ENCODE data around the gene EPHA6. TPM values are rescaled to one million over a fixed set of nuclear protein-coding genes. Genes with fewer than 3 reads are reported as not detected.

Gene EPHA6
- total RNA-seq, 1 donor from 2014 or later: 16.5 TPM

DNA sequence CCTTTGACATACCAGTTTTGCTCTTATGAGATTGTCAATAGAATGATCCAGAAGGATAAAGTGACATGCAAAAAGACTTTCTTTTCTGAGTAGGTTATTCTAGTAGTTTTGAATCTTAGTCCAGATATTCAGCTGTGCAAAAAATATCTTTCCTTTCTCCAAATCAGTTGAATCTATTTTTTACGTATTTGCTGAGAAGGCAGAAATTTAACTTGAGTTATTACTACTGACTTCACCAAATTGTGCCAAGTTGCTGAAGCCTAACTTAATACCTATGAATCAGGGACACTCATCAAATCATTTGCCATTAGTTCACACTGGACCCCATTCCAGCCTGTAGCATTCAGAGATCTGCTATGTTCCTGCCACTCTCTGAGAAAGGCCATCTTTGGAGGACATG is 215.6 kb downstream of the EPHA6 start:
- H3K9me3 Mint-ChIP-seq (ENCODE audit: low read depth): peaks cover 7% of the 10 kb centered on the region
- no peak for DNase-seq (ENCODE audit: low spot score, unreplicated experiment)
- H3K27ac Mint-ChIP-seq: no peak overlapping the region
- H3K4me3 Mint-ChIP-seq (ENCODE audit: low read depth): no peak overlapping the region
- no peaks in the 10 kb centered on the region for H3K4me1 Mint-ChIP-seq (ENCODE audit: low read depth)
- TF ChIP-seq, protein P1, sequence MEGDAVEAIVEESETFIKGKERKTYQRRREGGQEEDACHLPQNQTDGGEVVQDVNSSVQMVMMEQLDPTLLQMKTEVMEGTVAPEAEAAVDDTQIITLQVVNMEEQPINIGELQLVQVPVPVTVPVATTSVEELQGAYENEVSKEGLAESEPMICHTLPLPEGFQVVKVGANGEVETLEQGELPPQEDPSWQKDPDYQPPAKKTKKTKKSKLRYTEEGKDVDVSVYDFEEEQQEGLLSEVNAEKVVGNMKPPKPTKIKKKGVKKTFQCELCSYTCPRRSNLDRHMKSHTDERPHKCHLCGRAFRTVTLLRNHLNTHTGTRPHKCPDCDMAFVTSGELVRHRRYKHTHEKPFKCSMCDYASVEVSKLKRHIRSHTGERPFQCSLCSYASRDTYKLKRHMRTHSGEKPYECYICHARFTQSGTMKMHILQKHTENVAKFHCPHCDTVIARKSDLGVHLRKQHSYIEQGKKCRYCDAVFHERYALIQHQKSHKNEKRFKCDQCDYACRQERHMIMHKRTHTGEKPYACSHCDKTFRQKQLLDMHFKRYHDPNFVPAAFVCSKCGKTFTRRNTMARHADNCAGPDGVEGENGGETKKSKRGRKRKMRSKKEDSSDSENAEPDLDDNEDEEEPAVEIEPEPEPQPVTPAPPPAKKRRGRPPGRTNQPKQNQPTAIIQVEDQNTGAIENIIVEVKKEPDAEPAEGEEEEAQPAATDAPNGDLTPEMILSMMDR (IDR thresholded peaks at IDR 0.05; ENCODE audit: unreplicated experiment): no peak
- peaks cover 4% of the 10 kb centered on the region for H3K36me3 Mint-ChIP-seq (ENCODE audit: insufficient read depth)
- H3K27me3 Mint-ChIP-seq: no peaks in the 10 kb centered on the region

DNA sequence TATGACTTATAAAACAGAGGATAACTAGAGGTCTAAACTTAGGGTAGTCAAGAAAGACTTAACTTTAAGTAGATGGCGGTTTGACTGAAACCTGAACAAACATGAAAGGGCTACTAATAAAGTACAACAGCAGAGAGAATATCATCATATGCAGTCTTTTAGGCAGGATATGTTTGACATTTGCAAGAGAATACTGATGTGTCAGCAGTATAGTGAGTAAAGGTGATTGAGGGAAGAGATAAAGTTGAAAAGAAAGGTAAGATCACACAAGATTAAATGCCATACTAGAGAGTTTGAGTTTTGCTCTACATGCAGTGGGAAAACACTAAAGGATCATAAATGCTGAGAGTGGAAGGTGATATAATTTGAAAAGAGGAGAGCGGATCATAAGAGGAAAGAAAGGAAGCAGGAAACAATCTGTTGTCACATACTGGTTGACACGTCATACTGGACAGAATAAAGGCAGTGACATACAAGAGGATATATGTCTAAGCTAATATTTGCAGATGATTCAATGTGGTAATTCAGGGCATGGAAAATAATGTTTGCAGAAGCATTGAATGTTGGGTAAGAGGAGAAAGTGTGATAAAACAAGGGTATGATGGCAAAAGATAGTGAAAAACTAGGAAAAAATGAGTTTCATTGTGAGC is 223.0 kb downstream of the EPHA6 start:
- no peak overlapping the region for H3K27ac Mint-ChIP-seq
- no peak for DNase-seq (ENCODE audit: low spot score, unreplicated experiment)
- no peaks in the 10 kb centered on the region for H3K36me3 Mint-ChIP-seq (ENCODE audit: insufficient read depth)
- TF ChIP-seq, protein P1 (IDR thresholded peaks at IDR 0.05; ENCODE audit: unreplicated experiment): no peak
- H3K4me3 Mint-ChIP-seq (ENCODE audit: low read depth): no peak overlapping the region
- H3K4me1 Mint-ChIP-seq (ENCODE audit: low read depth): no peaks in the 10 kb centered on the region
- no peaks in the 10 kb centered on the region for H3K27me3 Mint-ChIP-seq
- no peaks in the 10 kb centered on the region for H3K9me3 Mint-ChIP-seq (ENCODE audit: low read depth)

DNA sequence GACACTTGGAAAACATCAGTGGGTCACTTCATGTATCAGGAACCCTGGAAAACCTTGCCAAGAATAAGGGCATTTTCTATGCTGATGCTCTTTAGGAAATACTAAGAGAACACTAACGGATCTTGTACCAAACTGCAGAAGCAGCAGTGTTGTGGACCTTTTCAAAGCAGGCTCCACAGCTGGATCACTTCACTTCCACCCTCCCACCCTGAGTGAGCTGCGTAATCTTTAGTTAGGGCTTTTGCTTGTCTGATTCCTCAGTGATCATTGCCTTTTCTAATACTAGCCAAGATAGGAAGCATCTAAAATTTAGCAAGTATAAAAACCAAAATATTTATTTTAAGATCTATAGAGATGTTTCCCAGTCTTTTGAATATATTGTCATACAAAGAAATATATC is 229.0 kb downstream of the EPHA6 start:
- no peak overlapping the region for H3K4me3 Mint-ChIP-seq (ENCODE audit: low read depth)
- H3K36me3 Mint-ChIP-seq (ENCODE audit: insufficient read depth): no peaks in the 10 kb centered on the region
- DNase-seq (ENCODE audit: low spot score, unreplicated experiment): no peak
- no peaks in the 10 kb centered on the region for H3K9me3 Mint-ChIP-seq (ENCODE audit: low read depth)
- H3K27ac Mint-ChIP-seq: no peak overlapping the region
- H3K27me3 Mint-ChIP-seq: no peaks in the 10 kb centered on the region
- H3K4me1 Mint-ChIP-seq (ENCODE audit: low read depth): no peaks in the 10 kb centered on the region
- TF ChIP-seq, protein P1 (IDR thresholded peaks at IDR 0.05; ENCODE audit: unreplicated experiment): no peak

DNA sequence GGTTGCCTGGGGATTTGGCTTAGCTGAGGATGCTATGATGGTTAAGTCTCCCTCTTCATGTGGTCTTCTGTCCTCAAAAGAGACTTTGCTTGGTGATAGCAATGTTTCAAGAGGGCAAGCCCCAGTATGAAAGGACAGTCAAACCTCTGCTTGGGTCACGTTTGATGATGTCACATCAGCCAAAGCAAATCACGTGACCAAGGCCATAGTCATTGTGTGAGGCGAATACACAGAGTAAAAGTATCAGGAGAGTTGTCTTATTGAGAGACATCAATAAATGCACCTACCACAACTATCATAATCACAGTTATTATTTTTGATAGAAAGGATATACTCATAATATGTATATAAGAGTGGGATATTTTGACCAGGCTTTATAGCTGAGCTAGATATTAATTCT is 243.0 kb downstream of the EPHA6 start:
- Mint-ChIP-seq H3K27ac (no peak overlapping the region), H3K27me3 (no peaks in the 10 kb centered on the region), H3K36me3 (ENCODE audit: insufficient read depth) (peaks cover 5% of the 10 kb centered on the region), H3K4me3 (ENCODE audit: low read depth) (no peak overlapping the region), H3K9me3 (ENCODE audit: low read depth) (peaks cover 13% of the 10 kb centered on the region), H3K4me1 (ENCODE audit: low read depth) (no peaks in the 10 kb centered on the region)
- TF ChIP-seq, protein P1 (IDR thresholded peaks at IDR 0.05; ENCODE audit: unreplicated experiment): no peak
- DNase-seq (ENCODE audit: low spot score, unreplicated experiment): no peak

DNA sequence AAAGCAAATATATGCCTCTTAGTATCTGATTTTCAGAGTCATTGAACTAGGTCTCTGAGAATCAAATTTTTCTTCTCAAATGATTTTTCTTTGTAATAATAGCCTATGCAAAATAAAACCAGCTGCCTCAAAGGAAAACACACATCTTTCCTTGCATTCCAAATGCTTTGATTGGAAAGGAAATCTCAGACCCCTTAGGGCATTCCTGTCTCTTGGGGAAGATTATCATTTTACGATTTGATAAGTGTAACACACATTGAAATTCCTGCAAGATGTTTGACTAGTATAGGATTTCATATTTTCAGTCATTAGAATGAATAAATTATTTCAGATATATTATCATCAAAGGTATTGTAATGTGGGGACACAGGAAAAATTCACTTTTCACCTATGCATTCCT is 244.8 kb downstream of the EPHA6 start:
- no peaks in the 10 kb centered on the region for H3K4me1 Mint-ChIP-seq (ENCODE audit: low read depth)
- DNase-seq (ENCODE audit: low spot score, unreplicated experiment): no peak
- TF ChIP-seq, protein P1 (IDR thresholded peaks at IDR 0.05; ENCODE audit: unreplicated experiment): no peak
- peaks cover 5% of the 10 kb centered on the region for H3K36me3 Mint-ChIP-seq (ENCODE audit: insufficient read depth)
- H3K9me3 Mint-ChIP-seq (ENCODE audit: low read depth): peaks cover 16% of the 10 kb centered on the region
- H3K27ac Mint-ChIP-seq: no peak overlapping the region
- no peak overlapping the region for H3K4me3 Mint-ChIP-seq (ENCODE audit: low read depth)
- H3K27me3 Mint-ChIP-seq: no peaks in the 10 kb centered on the region

Measured in progenitor cell of endocrine pancreas (in vitro differentiated cells).